PC-3 (cell line): ENCODE measurements around the gene RNLS. TPM values are rescaled to one million over a fixed set of nuclear protein-coding genes. Genes with fewer than 3 reads are reported as not detected.

Experiments used
- ATAC-seq: fragments of 200-7000 bp; cut with Tn5 transposase; 2 replicates; pipeline ENCODE4 v1.9.1; 2020; ENCODE audit warnings: mild to moderate bottlenecking, moderate library complexity
- BruUV-seq: library from RNA; stranded (reverse); fragments of 400-500 nt; replicated peaks from 2 replicates; lab custom pipeline; 2021; lab: Mats Ljungman, UMichigan
- CTCF ChIA-PET: fragments of 300-600 bp; sonication (Branson Sonifier 250); formaldehyde crosslinking; loops from one replicate; lab custom pipeline; 2022; ENCODE audit warnings: antibody characterized with exemption; lab: Charles Lee
- POLR2A ChIA-PET: fragments of 300-600 bp; sonication (Branson Sonifier 250); formaldehyde crosslinking; loops from one replicate; lab custom pipeline; 2022; ENCODE audit warnings: antibody characterized with exemption; ENCODE audit not compliant: unreplicated experiment; lab: Charles Lee
- DNase-seq: peaks from one replicate; pipeline ENCODE4 v3.0.0-alpha.2; 2015
- H2AFZ ChIP-seq: fragments of 300-600 bp; sonication (generic); 2 replicates; pipeline ENCODE4 v1.6.0; 2016; ENCODE audit warnings: antibody characterized with exemption, low read length
- H3F3A ChIP-seq: fragments of 300-600 bp; sonication (generic); one replicate; pipeline ENCODE4 v1.6.0; 2017; ENCODE audit warnings: antibody characterized with exemption, low read length, control low read depth, mild to moderate bottlenecking; ENCODE audit not compliant: unreplicated experiment
- H3K27ac ChIP-seq: fragments of 300-600 bp; sonication (generic); 2 replicates; pipeline ENCODE4 v1.5.1; 2016; ENCODE audit warnings: mild to moderate bottlenecking, low read length
- H3K27me3 ChIP-seq: fragments of 300-600 bp; sonication (generic); 2 replicates; pipeline ENCODE4 v1.6.1; 2016; ENCODE audit warnings: low read length, mixed read lengths
- H3K36me3 ChIP-seq: fragments of 300-600 bp; sonication (generic); 2 replicates; pipeline ENCODE4 v1.6.1; 2016; ENCODE audit warnings: low read depth, mixed run types, low read length, mixed read lengths
- H3K4me1 ChIP-seq: fragments of 300-600 bp; sonication (generic); 2 replicates; pipeline ENCODE4 v1.5.1; 2016; ENCODE audit warnings: low read length; ENCODE audit not compliant: insufficient read depth
- H3K4me2 ChIP-seq: fragments of 300-600 bp; sonication (generic); 2 replicates; pipeline ENCODE4 v1.6.0; 2016; ENCODE audit warnings: low read length
- H3K4me3 ChIP-seq: fragments of 300-600 bp; sonication (generic); 2 replicates; pipeline ENCODE4 v1.5.1; 2016; ENCODE audit warnings: mild to moderate bottlenecking, low read length, mixed read lengths
- H3K79me2 ChIP-seq: fragments of 300-600 bp; sonication (generic); 2 replicates; pipeline ENCODE4 v1.6.1; 2017; ENCODE audit warnings: low read length, mixed read lengths
- H3K9ac ChIP-seq: fragments of 300-600 bp; sonication (generic); 2 replicates; pipeline ENCODE4 v1.6.0; 2016; ENCODE audit warnings: mild to moderate bottlenecking, low read length
- H3K9me2 ChIP-seq: fragments of 300-600 bp; sonication (generic); replicated peaks from 2 replicates; pipeline ENCODE4 v1.6.1; 2016; ENCODE audit warnings: mixed run types, low read length, mixed read lengths
- H3K9me3 ChIP-seq: fragments of 300-600 bp; sonication (generic); 2 replicates; pipeline ENCODE4 v1.6.1; 2016; ENCODE audit warnings: low read length, mixed read lengths
- H4K20me1 ChIP-seq: fragments of 300-600 bp; sonication (generic); 2 replicates; pipeline ENCODE4 v1.6.1; 2016; ENCODE audit warnings: low read length, mixed read lengths
- EZH2 ChIP-seq: fragments of 300-600 bp; sonication (generic); IDR thresholded peaks from one replicate; pipeline ENCODE4 v1.6.1; 2017; ENCODE audit warnings: antibody characterized with exemption, mild to moderate bottlenecking, low read length; ENCODE audit not compliant: unreplicated experiment
- EZH2phosphoT487 ChIP-seq: fragments of 300-600 bp; sonication (generic); IDR thresholded peaks from 2 replicates; pipeline ENCODE4 v1.6.1; 2018; ENCODE audit warnings: mild to moderate bottlenecking, antibody characterized with exemption, low read length, borderline replicate concordance
- intact Hi-C: fragments of 100-400 bp; cut with micrococcal nuclease; formaldehyde crosslinking; loops from 2 replicates; pipeline ENCODE4 v1.9.0; 2023
- total RNA-seq: library from RNA; depleted of rRNA; stranded (reverse); fragments of >200 nt; gene quantifications from 2 replicates; pipeline ENCODE4 v1.2.3, GENCODE V29; 2014
- TF ChIP-seq, protein P1 (sequence below): fragments of 300-600 bp; sonication (generic); conservative IDR thresholded peaks from 2 replicates; pipeline ENCODE4 v1.5.1; 2017; ENCODE audit warnings: antibody characterized with exemption, low read depth, mild to moderate bottlenecking, low read length

Gene RNLS
- total RNA-seq, 1 experiment from 2014 or later = not detected

DNA sequence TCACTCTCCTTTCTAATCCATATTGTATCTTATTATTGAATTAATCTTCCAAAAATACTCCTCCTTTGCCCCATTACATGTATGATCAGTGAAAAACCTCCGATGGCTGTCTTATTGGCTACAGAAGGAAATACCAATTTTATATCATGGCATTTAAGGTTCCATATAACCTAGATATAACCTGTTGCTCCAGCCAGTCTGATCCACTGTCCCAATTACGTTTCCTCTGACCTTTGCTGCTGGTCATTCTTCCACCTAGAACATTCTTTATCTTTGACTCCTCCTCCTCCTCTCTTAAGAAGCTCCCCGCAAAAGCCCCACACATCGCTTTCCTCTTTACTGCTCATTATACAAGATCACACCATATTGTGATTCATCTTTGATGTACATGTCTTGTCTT is 161.5 kb downstream of the RNLS start:
- Histone ChIP-seq H2AFZ (no peak overlapping the region), H3K4me3 (no peak overlapping the region), H3F3A (no peaks in the 10 kb centered on the region), H3K36me3 (no peaks in the 10 kb centered on the region), H3K9ac (no peak overlapping the region), H3K4me1 (no peaks in the 10 kb centered on the region), H3K27me3 (no peaks in the 10 kb centered on the region), H3K27ac (no peak overlapping the region), H3K79me2 (no peaks in the 10 kb centered on the region), H3K4me2 (no peak overlapping the region), H4K20me1 (no peaks in the 10 kb centered on the region), H3K9me2 (no peaks in the 10 kb centered on the region), H3K9me3 (no peaks in the 10 kb centered on the region)
- ChIA-PET CTCF (no interaction called here), POLR2A (no interaction called here)
- ATAC-seq (no peak), DNase-seq (no peak)
- TF ChIP-seq, protein P1, sequence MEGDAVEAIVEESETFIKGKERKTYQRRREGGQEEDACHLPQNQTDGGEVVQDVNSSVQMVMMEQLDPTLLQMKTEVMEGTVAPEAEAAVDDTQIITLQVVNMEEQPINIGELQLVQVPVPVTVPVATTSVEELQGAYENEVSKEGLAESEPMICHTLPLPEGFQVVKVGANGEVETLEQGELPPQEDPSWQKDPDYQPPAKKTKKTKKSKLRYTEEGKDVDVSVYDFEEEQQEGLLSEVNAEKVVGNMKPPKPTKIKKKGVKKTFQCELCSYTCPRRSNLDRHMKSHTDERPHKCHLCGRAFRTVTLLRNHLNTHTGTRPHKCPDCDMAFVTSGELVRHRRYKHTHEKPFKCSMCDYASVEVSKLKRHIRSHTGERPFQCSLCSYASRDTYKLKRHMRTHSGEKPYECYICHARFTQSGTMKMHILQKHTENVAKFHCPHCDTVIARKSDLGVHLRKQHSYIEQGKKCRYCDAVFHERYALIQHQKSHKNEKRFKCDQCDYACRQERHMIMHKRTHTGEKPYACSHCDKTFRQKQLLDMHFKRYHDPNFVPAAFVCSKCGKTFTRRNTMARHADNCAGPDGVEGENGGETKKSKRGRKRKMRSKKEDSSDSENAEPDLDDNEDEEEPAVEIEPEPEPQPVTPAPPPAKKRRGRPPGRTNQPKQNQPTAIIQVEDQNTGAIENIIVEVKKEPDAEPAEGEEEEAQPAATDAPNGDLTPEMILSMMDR = no peak
- no peak for TF ChIP-seq EZH2phosphoT487
- TF ChIP-seq EZH2 = no peak
- no TSS peak for BruUV-seq
- intact Hi-C loops = no loop called here

DNA sequence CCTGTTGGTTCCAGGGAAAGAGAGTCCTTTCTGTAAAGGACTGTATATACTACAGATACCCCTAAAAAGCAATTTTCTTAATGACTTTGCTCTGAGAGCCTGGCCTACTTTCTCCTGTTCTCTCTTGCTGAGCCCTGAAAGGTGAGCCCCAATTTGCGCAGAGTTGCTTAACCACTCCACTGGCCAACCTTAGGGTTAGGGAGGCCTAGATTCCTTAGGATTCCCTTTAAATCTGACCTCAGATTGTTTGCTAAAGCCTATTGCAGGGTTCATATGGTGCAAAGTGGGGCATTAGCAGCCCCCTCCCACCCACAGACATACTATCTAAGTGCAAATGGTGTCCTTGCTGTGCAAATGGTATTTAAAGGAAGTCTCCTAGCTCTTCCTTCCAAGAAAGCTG is 164.2 kb downstream of the RNLS start:
- no TSS peak for BruUV-seq
- H3K9me2 ChIP-seq = no peaks in the 10 kb centered on the region
- intact Hi-C loops = no loop called here
- no peak for ATAC-seq
- H3F3A ChIP-seq = no peaks in the 10 kb centered on the region
- POLR2A ChIA-PET = no interaction called here
- DNase-seq = no peak
- H3K36me3 ChIP-seq = no peaks in the 10 kb centered on the region
- no peak overlapping the region for H3K27ac ChIP-seq
- H3K27me3 ChIP-seq = no peaks in the 10 kb centered on the region
- CTCF ChIA-PET = no interaction called here
- H3K4me3 ChIP-seq = no peak overlapping the region
- no peaks in the 10 kb centered on the region for H3K79me2 ChIP-seq
- TF ChIP-seq, protein P1 = no peak
- TF ChIP-seq EZH2phosphoT487 (no peak), EZH2 (no peak)
- H2AFZ ChIP-seq = no peak overlapping the region
- no peaks in the 10 kb centered on the region for H4K20me1 ChIP-seq
- H3K9me3 ChIP-seq = no peaks in the 10 kb centered on the region
- H3K4me1 ChIP-seq = no peaks in the 10 kb centered on the region
- H3K4me2 ChIP-seq = no peak overlapping the region
- no peak overlapping the region for H3K9ac ChIP-seq

DNA sequence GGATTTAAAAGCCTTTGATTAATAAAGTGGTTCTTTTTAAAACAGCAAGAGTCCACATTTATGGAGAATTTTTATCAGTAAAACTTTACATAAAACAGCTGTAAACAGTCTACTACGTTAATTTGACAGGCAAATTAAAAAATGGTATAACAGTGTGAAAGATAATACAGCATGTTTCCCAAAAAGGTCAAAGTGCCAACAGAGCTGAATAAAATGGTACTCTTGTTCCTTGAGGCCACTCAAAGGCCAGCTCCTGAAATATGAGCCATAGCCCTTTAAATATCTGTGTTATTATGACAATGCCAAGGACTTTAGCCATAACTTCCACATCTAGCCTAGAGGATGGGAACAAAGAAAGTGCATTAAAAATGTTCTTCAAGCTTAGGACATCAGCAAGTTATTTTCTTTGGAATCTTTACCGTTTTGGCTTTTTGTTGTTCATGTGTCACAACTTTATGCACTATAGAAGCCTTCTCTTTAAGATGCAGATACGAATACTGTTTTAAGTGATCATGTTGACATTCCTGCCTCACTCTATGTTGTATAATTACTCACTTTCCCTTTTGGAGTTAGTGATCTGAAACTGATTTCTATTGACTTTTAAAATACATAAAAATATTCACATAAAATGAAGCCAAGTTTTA is 165.6 kb downstream of the RNLS start:
- Histone ChIP-seq H3K27me3 (no peaks in the 10 kb centered on the region), H3K27ac (no peak overlapping the region), H2AFZ (no peak overlapping the region), H3K4me1 (no peaks in the 10 kb centered on the region), H3K4me2 (no peak overlapping the region), H3K4me3 (no peak overlapping the region), H3K9me2 (no peaks in the 10 kb centered on the region), H4K20me1 (no peaks in the 10 kb centered on the region), H3K9ac (no peak overlapping the region), H3K79me2 (no peaks in the 10 kb centered on the region), H3K9me3 (no peaks in the 10 kb centered on the region), H3K36me3 (no peaks in the 10 kb centered on the region), H3F3A (no peaks in the 10 kb centered on the region)
- POLR2A ChIA-PET = no interaction called here
- no TSS peak for BruUV-seq
- no peak for TF ChIP-seq EZH2phosphoT487
- TF ChIP-seq, protein P1 = no peak
- TF ChIP-seq EZH2 = no peak
- intact Hi-C loops = no loop called here
- no peak for ATAC-seq
- CTCF ChIA-PET = no interaction called here
- no peak for DNase-seq
